Transverse colon (tissue), 4 donors: ENCODE measurements around the gene TRPM2.

Source experiments
- CTCF ChIP-seq, 5 experiments: fragments of 200-600 bp in 3 of 5; fragments of 450-650 bp in 2 of 5; sonication (generic) in 3 of 5; IDR thresholded peaks; 1 replicate in 2 of 5; 2 replicates in 3 of 5; pipeline ENCODE4 v1.5.1; 2016 to 2017; ENCODE audit warnings: antibody characterized with exemption in 5 of 5, inconsistent platforms in 3 of 5, mild to moderate bottlenecking in 2 of 5, moderate library complexity in 1 of 5
- EP300 ChIP-seq: sonication (generic); formaldehyde crosslinking; IDR thresholded peaks from one replicate; pipeline ENCODE4 v1.6.1; 2017; ENCODE audit warnings: antibody characterized with exemption, low read depth
- POLR2A ChIP-seq: fragments of 450-650 bp; IDR thresholded peaks from one replicate; pipeline ENCODE4 v1.6.1; 2016; ENCODE audit warnings: antibody characterized with exemption, mild to moderate bottlenecking, moderate library complexity
- POLR2AphosphoS5 ChIP-seq, 3 donors: sonication (generic); formaldehyde crosslinking; IDR thresholded peaks; one replicate each; pipeline ENCODE4 v1.6.1; 2016; ENCODE audit warnings: antibody characterized with exemption in 3 of 3

DNA sequence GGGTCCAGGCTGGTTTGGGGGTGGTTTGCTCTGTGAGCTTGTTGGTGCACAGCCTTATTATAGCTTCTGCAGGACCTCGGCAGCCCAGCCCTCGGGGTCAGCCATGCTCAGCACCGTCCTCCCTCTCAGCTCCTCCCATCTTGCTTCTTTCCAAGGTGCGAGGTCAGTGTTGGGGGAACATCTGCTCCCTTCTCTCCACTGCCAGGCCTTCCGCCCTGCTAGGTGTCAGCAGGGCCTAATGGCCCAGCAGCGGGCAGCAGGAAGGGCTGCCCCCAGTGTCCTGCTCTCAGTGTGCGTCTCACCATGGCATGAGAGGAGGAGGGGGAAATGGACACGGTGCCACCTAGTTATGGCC lies 65.4 kb downstream of the TRPM2 start:
- TF ChIP-seq CTCF (IDR thresholded peaks at IDR 0.05) (no peak), EP300 (no peak), POLR2AphosphoS5 (IDR thresholded peaks at IDR 0.05) (no peak), POLR2A (no peak)
